Breast epithelium (tissue), 4 donors: Measurements from ENCODE around the gene TMEFF1. TPM values are rescaled to one million over a fixed set of nuclear protein-coding genes. Genes with fewer than 3 reads are reported as not detected.

Experiments
- DNase-seq, 2 donors: peaks; one replicate each; pipeline ENCODE4 v3.0.0-alpha.2; 2019; ENCODE audit warnings: low spot score in 2 of 2
- H3K27ac ChIP-seq, 2 donors: fragments of 200-600 bp; sonication (generic) in 1 of 2; one replicate each; pipeline ENCODE4 v1.5.1; 2016 to 2019; ENCODE audit warnings: mild to moderate bottlenecking in 1 of 2
- H3K27me3 ChIP-seq, 2 donors: fragments of 200-600 bp; sonication (generic) in 1 of 2; one replicate each; pipeline versions ENCODE4 v1.5.1 to v1.6.0; 2017 to 2019; ENCODE audit warnings: control low read depth in 1 of 2, mild to moderate bottlenecking in 1 of 2
- H3K36me3 ChIP-seq: fragments of 200-600 bp; one replicate; pipeline ENCODE4 v1.5.1; 2019
- H3K4me1 ChIP-seq, 2 donors: fragments of 200-600 bp; sonication (generic); one replicate each; pipeline ENCODE4 v1.5.1; 2016 to 2019; ENCODE audit warnings: control low read depth in 1 of 2
- H3K4me3 ChIP-seq, 3 donors: fragments of 200-600 bp; sonication (generic); 1 replicate in 2 of 3; 2 replicates in 1 of 3; pipeline ENCODE4 v1.5.1; 2016 to 2019; ENCODE audit warnings: mild to moderate bottlenecking in 3 of 3, moderate library complexity in 2 of 3
- H3K9me3 ChIP-seq, 2 donors: fragments of 200-600 bp; sonication (generic) in 1 of 2; one replicate each; pipeline ENCODE4 v1.5.1; 2016 to 2019; ENCODE audit warnings: control low read depth in 1 of 2
- POLR2A ChIP-seq: fragments of 450-650 bp; IDR thresholded peaks from one replicate; pipeline ENCODE4 v1.6.1; 2016; ENCODE audit warnings: antibody characterized with exemption, mild to moderate bottlenecking, moderate library complexity
- POLR2AphosphoS5 ChIP-seq, 3 donors: sonication (generic); formaldehyde crosslinking; IDR thresholded peaks; one replicate each; pipeline ENCODE4 v1.6.1; 2017; ENCODE audit warnings: antibody characterized with exemption in 3 of 3
- intact Hi-C: fragments of 100-400 bp; cut with DNase I; formaldehyde crosslinking; loops from one replicate; pipeline ENCODE4 v1.15.1; 2023; ENCODE audit warnings: low total_unique reads
- total RNA-seq, 3 donors: library from RNA; depleted of rRNA; stranded (reverse); fragments of >200 nt; gene quantifications; one replicate each; pipeline ENCODE4 v1.1.0, GENCODE V29; 2016
- TF ChIP-seq, protein P1 (sequence below), 3 donors: fragments of 450-650 bp; IDR thresholded peaks; one replicate each; pipeline ENCODE4 v1.5.1; 2016 to 2017; ENCODE audit warnings: antibody characterized with exemption in 3 of 3, mild to moderate bottlenecking in 3 of 3, moderate library complexity in 3 of 3

TMEFF1 gene
- total RNA-seq, 3 donors from 2014 or later = 0.29 to 0.66 (median 0.32) TPM

DNA sequence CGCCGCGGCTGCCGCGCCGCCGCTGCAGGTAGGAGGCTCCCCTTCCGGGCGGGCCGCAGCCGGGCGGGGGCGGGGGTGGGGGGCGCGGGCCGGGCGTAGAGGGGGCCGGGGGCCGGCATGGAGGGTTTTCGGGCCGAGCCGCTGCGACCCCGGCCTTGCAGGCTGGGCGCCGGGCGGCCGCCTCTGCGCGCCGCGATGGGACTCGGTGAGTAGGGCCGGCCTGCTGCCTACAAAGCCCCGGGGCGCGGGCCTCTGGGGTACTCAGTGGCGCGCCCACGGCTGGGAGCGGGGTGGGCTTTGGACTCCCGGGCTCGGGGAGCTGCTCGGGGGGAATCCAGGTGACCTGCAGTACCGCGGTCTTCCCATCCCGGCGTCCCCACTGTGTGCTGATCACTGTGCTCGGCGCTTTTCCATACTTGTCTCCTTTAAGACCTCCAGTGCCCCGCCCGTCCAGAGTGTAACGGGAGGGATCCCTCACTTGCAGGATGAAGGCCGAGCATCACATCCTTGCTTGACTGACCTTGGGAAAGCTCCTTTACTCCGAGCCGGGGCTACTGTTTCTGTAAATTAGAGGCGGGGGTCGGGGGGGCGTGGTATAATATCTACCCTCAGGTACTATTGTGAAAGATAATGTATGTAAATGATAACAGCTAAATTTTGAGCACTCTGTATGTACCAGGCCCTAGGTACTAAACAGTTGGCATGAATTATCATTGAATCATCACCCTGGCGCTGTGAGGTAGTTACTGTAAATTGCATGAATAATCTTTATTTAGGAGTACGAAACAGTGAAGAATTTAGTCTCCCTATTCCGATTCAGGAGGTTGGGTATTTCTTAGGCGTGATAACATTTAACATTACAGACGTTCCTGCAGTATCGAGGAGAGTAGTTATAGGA lies 45.3 kb upstream of the TMEFF1 start:
- TF ChIP-seq, protein P1, sequence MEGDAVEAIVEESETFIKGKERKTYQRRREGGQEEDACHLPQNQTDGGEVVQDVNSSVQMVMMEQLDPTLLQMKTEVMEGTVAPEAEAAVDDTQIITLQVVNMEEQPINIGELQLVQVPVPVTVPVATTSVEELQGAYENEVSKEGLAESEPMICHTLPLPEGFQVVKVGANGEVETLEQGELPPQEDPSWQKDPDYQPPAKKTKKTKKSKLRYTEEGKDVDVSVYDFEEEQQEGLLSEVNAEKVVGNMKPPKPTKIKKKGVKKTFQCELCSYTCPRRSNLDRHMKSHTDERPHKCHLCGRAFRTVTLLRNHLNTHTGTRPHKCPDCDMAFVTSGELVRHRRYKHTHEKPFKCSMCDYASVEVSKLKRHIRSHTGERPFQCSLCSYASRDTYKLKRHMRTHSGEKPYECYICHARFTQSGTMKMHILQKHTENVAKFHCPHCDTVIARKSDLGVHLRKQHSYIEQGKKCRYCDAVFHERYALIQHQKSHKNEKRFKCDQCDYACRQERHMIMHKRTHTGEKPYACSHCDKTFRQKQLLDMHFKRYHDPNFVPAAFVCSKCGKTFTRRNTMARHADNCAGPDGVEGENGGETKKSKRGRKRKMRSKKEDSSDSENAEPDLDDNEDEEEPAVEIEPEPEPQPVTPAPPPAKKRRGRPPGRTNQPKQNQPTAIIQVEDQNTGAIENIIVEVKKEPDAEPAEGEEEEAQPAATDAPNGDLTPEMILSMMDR (IDR thresholded peaks at IDR 0.05) = no peak
- no peak for TF ChIP-seq POLR2AphosphoS5 (IDR thresholded peaks at IDR 0.05)
- no peak for TF ChIP-seq POLR2A
- intact Hi-C loops = no loop called here
- peak in 1 of 2 donors; percentile 53 for DNase-seq

DNA sequence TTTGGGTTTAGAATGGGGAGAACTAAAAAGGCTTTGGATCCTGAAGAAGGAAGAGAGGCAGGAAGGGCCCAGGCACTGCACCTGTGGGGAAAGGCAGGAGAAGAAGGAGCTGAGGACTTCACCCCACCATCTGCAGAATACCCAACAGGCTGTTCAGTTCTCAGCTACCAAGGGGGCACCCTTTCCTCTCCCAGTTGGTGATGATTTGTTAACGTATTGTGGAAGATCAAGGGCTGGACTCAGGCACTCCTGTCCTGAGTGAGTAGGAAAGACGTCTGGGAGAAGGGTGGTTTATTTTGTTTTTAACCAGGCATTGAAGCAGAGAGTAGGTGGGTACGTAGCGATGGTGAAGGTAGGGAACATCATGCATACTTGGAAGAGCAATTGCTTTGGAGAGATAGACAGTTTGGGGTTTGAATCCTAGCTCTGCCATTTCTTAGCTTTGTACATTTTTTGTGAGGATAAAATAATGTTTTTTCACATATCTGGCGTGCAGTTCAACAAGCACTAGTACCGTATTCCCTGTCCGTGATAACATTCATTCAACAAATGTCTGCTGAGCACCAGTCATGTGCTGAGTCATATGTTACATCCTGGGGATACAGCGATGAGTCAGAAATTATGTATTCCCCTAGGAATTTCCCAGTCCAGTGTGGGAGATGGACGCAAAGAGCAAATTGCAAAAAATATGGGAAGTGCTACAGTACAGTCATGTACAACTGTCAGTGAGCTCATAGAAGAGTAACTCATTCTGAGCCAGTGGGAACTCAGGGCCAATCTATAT lies 43.9 kb upstream of the TMEFF1 start:
- Histone ChIP-seq H3K27ac (peak overlapping the region; percentile 73 to 96), H3K27me3 (no peaks in the 10 kb centered on the region), H3K36me3 (no peaks in the 10 kb centered on the region), H3K9me3 (no peaks in the 10 kb centered on the region), H3K4me1 (no peaks in the 10 kb centered on the region), H3K4me3 (peak overlapping the region in 1 of 3 donors; percentile 20)
- intact Hi-C loops = no loop called here
- no peak for DNase-seq
- TF ChIP-seq, protein P1 (IDR thresholded peaks at IDR 0.05) = no peak
- TF ChIP-seq POLR2A (no peak), POLR2AphosphoS5 (IDR thresholded peaks at IDR 0.05) (peak in 1 of 3 donors; percentile 22)

More for the DNA sequence above, 45.3 kb upstream of the TMEFF1 start:
- peak overlapping the region; percentile 73 to 96 for H3K27ac ChIP-seq
- no peaks in the 10 kb centered on the region for H3K4me1 ChIP-seq
- no peaks in the 10 kb centered on the region for H3K36me3 ChIP-seq
- no peaks in the 10 kb centered on the region for H3K9me3 ChIP-seq
- peak overlapping the region; percentile 76 to 97 (median 86) for H3K4me3 ChIP-seq
- H3K27me3 ChIP-seq = no peaks in the 10 kb centered on the region

DNA sequence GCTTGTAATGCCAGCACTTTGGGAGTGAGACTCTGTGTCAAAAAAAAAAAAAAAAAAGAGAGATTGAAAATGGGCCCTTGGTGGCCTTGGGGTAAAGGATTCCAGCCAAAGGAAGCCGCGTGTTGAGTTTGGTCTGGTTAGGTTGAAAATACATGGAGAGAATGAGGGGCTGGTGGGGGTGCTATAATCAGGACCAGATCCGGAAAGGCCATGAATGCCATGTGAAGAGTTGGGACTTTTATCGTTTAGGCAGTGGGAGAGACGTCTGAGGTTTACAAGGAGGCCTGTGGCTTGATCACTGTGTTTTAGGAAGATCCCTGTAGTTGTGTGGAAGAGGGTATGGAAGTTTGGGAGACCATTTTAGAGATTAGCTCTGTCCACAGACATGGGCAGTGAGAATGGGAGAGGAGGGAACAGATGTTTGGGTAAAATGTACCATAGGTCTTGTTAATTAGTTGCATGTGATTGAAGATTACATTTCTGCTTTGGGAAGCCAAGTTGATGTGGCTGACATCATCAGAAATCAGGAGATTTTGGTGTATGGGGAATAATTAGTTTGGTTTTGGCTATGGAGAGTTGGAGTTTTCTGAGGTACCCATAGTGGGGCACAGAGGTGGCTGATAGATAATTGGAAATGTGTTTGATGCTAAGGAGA lies 42.5 kb upstream of the TMEFF1 start:
- Histone ChIP-seq H3K9me3 (no peaks in the 10 kb centered on the region), H3K4me3 (no peak overlapping the region), H3K4me1 (no peaks in the 10 kb centered on the region), H3K36me3 (no peaks in the 10 kb centered on the region), H3K27ac (no peak overlapping the region), H3K27me3 (no peaks in the 10 kb centered on the region)
- intact Hi-C loops = no loop called here
- TF ChIP-seq POLR2AphosphoS5 (IDR thresholded peaks at IDR 0.05) = no peak
- TF ChIP-seq, protein P1 (IDR thresholded peaks at IDR 0.05) = no peak
- no peak for TF ChIP-seq POLR2A
- no peak for DNase-seq

DNA sequence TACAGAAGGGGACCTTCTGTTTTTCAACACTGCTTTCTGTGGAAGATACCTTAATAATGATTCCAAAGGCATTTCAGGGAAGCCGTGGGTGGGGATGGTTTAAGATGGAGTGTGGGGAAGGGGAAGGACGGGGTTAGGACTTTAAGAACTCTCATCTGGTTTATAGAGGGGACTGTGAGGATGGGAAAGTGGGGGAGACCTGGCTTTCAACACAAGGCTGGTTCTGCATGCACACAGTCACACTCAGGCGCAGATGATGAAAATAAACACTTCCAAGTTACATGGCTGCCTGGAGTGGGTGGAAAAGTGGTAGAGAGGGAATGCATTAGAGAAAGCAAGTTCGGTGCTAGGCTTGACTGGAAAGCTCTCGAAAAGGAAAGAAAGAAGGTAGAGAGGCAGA lies 41.1 kb upstream of the TMEFF1 start:
- no peak for TF ChIP-seq POLR2A
- TF ChIP-seq POLR2AphosphoS5 (IDR thresholded peaks at IDR 0.05) = no peak
- TF ChIP-seq, protein P1 (IDR thresholded peaks at IDR 0.05) = no peak
- Histone ChIP-seq H3K36me3 (no peaks in the 10 kb centered on the region), H3K4me3 (no peak overlapping the region), H3K9me3 (no peaks in the 10 kb centered on the region), H3K4me1 (no peaks in the 10 kb centered on the region), H3K27ac (no peak overlapping the region), H3K27me3 (no peaks in the 10 kb centered on the region)
- DNase-seq = no peak
- intact Hi-C loops = no loop called here
